HEK293T (cell line): ENCODE results near the gene RPL6.

Experiments
- CTCF ChIA-PET: fragments of 350-600 bp; formaldehyde crosslinking; extraction: SDS; loops from one replicate; lab custom pipeline; 2021; ENCODE audit warnings: antibody characterized with exemption, inconsistent platforms; lab: Yijun Ruan, JAX
- POLR2A ChIA-PET: fragments of 350-600 bp; formaldehyde crosslinking; extraction: SDS; loops from one replicate; lab custom pipeline; 2020; ENCODE audit warnings: antibody characterized with exemption, inconsistent platforms; lab: Yijun Ruan, JAX
- DNase-seq: peaks from one replicate; pipeline ENCODE4 v3.0.0; 2012; ENCODE audit warnings: mixed read lengths; ENCODE audit errors: extremely low spot score
- ARNT ChIP-seq: fragments of 450-650 bp; IDR thresholded peaks from 2 replicates; pipeline ENCODE4 v1.6.1; 2017; ENCODE audit warnings: mild to moderate bottlenecking
- BHLHE40 ChIP-seq: fragments of 450-650 bp; IDR thresholded peaks from 2 replicates; pipeline ENCODE4 v1.6.1; 2016; ENCODE audit warnings: mild to moderate bottlenecking, moderate library complexity, borderline replicate concordance
- CTBP1 ChIP-seq: fragments of 450-650 bp; IDR thresholded peaks from 2 replicates; pipeline ENCODE4 v1.6.1; 2016; ENCODE audit warnings: borderline replicate concordance
- ELF4 ChIP-seq: fragments of 450-650 bp; IDR thresholded peaks from 2 replicates; pipeline ENCODE4 v1.6.1; 2017; ENCODE audit warnings: antibody characterized with exemption
- FOXA1 ChIP-seq: fragments of 450-650 bp; IDR thresholded peaks from 2 replicates; pipeline ENCODE4 v1.6.1; 2016; ENCODE audit warnings: mild to moderate bottlenecking
- FOXK2 ChIP-seq: fragments of 450-650 bp; IDR thresholded peaks from 2 replicates; pipeline ENCODE4 v1.6.1; 2016; ENCODE audit warnings: mild to moderate bottlenecking
- FOXM1 ChIP-seq: fragments of 450-650 bp; IDR thresholded peaks from 2 replicates; pipeline ENCODE4 v1.6.1; 2017; ENCODE audit warnings: mild to moderate bottlenecking, borderline replicate concordance
- HDGF ChIP-seq: fragments of 450-650 bp; IDR thresholded peaks from 2 replicates; pipeline ENCODE4 v1.6.1; 2017; ENCODE audit warnings: antibody characterized with exemption, borderline replicate concordance
- L3MBTL2 ChIP-seq: fragments of 450-650 bp; conservative IDR thresholded peaks from 2 replicates; pipeline ENCODE4 v1.6.1; 2016; ENCODE audit warnings: mild to moderate bottlenecking
- LEF1 ChIP-seq: fragments of 450-650 bp; IDR thresholded peaks from 2 replicates; pipeline ENCODE4 v1.6.1; 2017; ENCODE audit warnings: mild to moderate bottlenecking, borderline replicate concordance
- NFRKB ChIP-seq: fragments of 450-650 bp; IDR thresholded peaks from 2 replicates; pipeline ENCODE4 v1.6.1; 2016; ENCODE audit warnings: mild to moderate bottlenecking, moderate library complexity
- PKNOX1 ChIP-seq: fragments of 450-650 bp; IDR thresholded peaks from 2 replicates; pipeline ENCODE4 v1.6.1; 2016
- SP1 ChIP-seq: fragments of 450-650 bp; IDR thresholded peaks from 2 replicates; pipeline ENCODE4 v1.6.1; 2017
- SUZ12 ChIP-seq: fragments of 450-650 bp; IDR thresholded peaks from 2 replicates; pipeline ENCODE4 v1.6.1; 2016; ENCODE audit warnings: mild to moderate bottlenecking
- TARDBP ChIP-seq: fragments of 450-650 bp; IDR thresholded peaks from 2 replicates; pipeline ENCODE4 v1.6.1; 2016
- ZNF384 ChIP-seq: fragments of 450-650 bp; IDR thresholded peaks from 2 replicates; pipeline ENCODE4 v1.6.1; 2016

Gene RPL6

GRCh38 chr12:112381406-112381882 is 28.0 kb downstream of the RPL6 start:
- TF ChIP-seq ZNF384: no peak
- TF ChIP-seq CTBP1: no peak
- no peak for TF ChIP-seq L3MBTL2
- peak; percentile 14; the same call in 1 of the 2 replicates for TF ChIP-seq PKNOX1
- TF ChIP-seq SP1: no peak
- ChIA-PET CTCF (interaction anchor here (0.6 kb wide), 1 partner anchor 151 kb away, joined by 3 read pairs; no protein-coding TSS in a partner anchor), POLR2A (no interaction called here)
- DNase-seq: peak; percentile 45

GRCh38 chr12:112380663-112381405 is 28.6 kb downstream of the RPL6 start:
- peak; percentile 16 for DNase-seq
- ChIA-PET POLR2A (no interaction called here), CTCF (interaction anchor here (0.6 kb wide), 1 partner anchor 151 kb away, joined by 3 read pairs; no protein-coding TSS in a partner anchor)
- TF ChIP-seq PKNOX1: no peak
- no peak for TF ChIP-seq FOXM1
- no peak for TF ChIP-seq ARNT
- TF ChIP-seq FOXA1: no peak
- TF ChIP-seq FOXK2: no peak
- no peak for TF ChIP-seq HDGF
- TF ChIP-seq SUZ12: no peak
- TF ChIP-seq BHLHE40: no peak

- no peak for DNase-seq
- ChIA-PET POLR2A (no interaction called here), CTCF (no interaction called here)
- TF ChIP-seq SP1 (no peak), HDGF (no peak), TARDBP (no peak), FOXM1 (no peak), ZNF384 (no peak), BHLHE40 (no peak), L3MBTL2 (no peak), FOXK2 (no peak), FOXA1 (no peak), ELF4 (no peak), LEF1 (no peak)
These were observed 34.3 kb downstream of the RPL6 start for GRCh38 chr12:112375105-112375504.

- TF ChIP-seq PKNOX1 (no peak), SP1 (no peak), CTBP1 (no peak), ZNF384 (no peak), ARNT (no peak), TARDBP (no peak), L3MBTL2 (no peak), NFRKB (no peak), ELF4 (no peak), FOXA1 (no peak), BHLHE40 (no peak)
- CTCF ChIA-PET: no interaction called here
- POLR2A ChIA-PET: no interaction called here
- no peak for DNase-seq
These were observed 35.2 kb downstream of the RPL6 start for GRCh38 chr12:112374166-112374740.

- ChIA-PET POLR2A (no interaction called here), CTCF (interaction anchor here (0.6 kb wide), 1 partner anchor 126 kb away, joined by 3 read pairs; no protein-coding TSS in a partner anchor)
- TF ChIP-seq SUZ12 (no peak), ZNF384 (no peak), FOXK2 (no peak)
- DNase-seq: no peak
These were observed 38.4 kb downstream of the RPL6 start for GRCh38 chr12:112370868-112371510.

GRCh38 chr12:112370199-112370598 is 39.2 kb downstream of the RPL6 start:
- TF ChIP-seq TARDBP: no peak
- no peak for TF ChIP-seq HDGF
- TF ChIP-seq BHLHE40: no peak
- no peak for TF ChIP-seq L3MBTL2
- no peak for TF ChIP-seq SUZ12
- TF ChIP-seq CTBP1: no peak
- TF ChIP-seq FOXM1: no peak
- TF ChIP-seq ARNT: no peak
- no peak for TF ChIP-seq LEF1
- no peak for TF ChIP-seq NFRKB
- ChIA-PET POLR2A (no interaction called here), CTCF (no interaction called here)
- no peak for DNase-seq
